Stimulated activated memory B cell treated with anti-CD40 and anti-IgM and Interleukin-4, amounts not matched to agents 10 μg/mL and 1 μg/mL and 100 μg/mL, for 72 hours (primary cell): ENCODE measurements around the gene DOK7.
"Not testable (repeated sequence)": the region's sequence is repeated elsewhere in the genome, so short reads cannot be mapped to it uniquely, and the experiment has no call there.

Source experiments
- ATAC-seq: fragments of 150-1000 bp; cut with Tn5 transposase; 2 replicates; pipeline ENCODE4 v1.10.0; 2021
- H3K27ac Mint-ChIP-seq: one replicate; pipeline ENCODE4 v1.8.0; 2022; ENCODE audit warnings: mild to moderate bottlenecking, mixed read lengths
- H3K27me3 Mint-ChIP-seq: one replicate; pipeline ENCODE4 v1.8.0; 2022; ENCODE audit warnings: mixed read lengths
- H3K36me3 Mint-ChIP-seq: one replicate; pipeline ENCODE4 v1.8.0; 2022; ENCODE audit warnings: mixed read lengths
- H3K4me1 Mint-ChIP-seq: one replicate; pipeline ENCODE4 v1.8.0; 2022; ENCODE audit warnings: mixed read lengths
- H3K4me3 Mint-ChIP-seq: one replicate; pipeline ENCODE4 v1.8.0; 2022; ENCODE audit warnings: mild to moderate bottlenecking, moderate library complexity, mixed read lengths
- H3K9me3 Mint-ChIP-seq: one replicate; pipeline ENCODE4 v1.8.0; 2022; ENCODE audit warnings: mixed read lengths

DOK7 gene

GRCh38 chr4:3543415-3543814, 80.3 kb downstream of the DOK7 start:
- H3K27ac Mint-ChIP-seq, H3K27me3 Mint-ChIP-seq, H3K9me3 Mint-ChIP-seq, H3K4me3 Mint-ChIP-seq, H3K4me1 Mint-ChIP-seq, H3K36me3 Mint-ChIP-seq, ATAC-seq: not testable (repeated sequence)
